GM12878 (cell line): ENCODE results near the gene ITPRIP. TPM values are rescaled to one million over a fixed set of nuclear protein-coding genes. Genes with fewer than 3 reads are reported as not detected.

Experiments
- ATAC-seq: fragments of 200-7000 bp; cut with Tn5 transposase; 3 replicates; pipeline ENCODE4 v1.9.1; 2020; ENCODE audit warnings: mild to moderate bottlenecking, moderate library complexity
- BruUV-seq: library from RNA; stranded (reverse); fragments of 400-500 nt; replicated peaks from 2 replicates; lab custom pipeline; 2021; lab: Mats Ljungman, UMichigan
- CTCF ChIA-PET: fragments of 300-600 bp; sonication (Branson Sonifier 250); formaldehyde crosslinking; extraction: SDS; loops from one replicate; lab custom pipeline; 2021; ENCODE audit warnings: inconsistent platforms; lab: Yijun Ruan, JAX
- POLR2A ChIA-PET: fragments of 350-600 bp; formaldehyde crosslinking; extraction: SDS; loops from one replicate; lab custom pipeline; 2021; ENCODE audit warnings: inconsistent platforms; lab: Charles Lee
- RAD21 ChIA-PET: fragments of 300-600 bp; sonication (Branson Sonifier 250); formaldehyde crosslinking; loops from one replicate; lab custom pipeline; 2023; ENCODE audit warnings: antibody characterized with exemption; ENCODE audit not compliant: unreplicated experiment; lab: Charles Lee
- SMC1A ChIA-PET: fragments of 300-600 bp; sonication (Branson Sonifier 250); formaldehyde crosslinking; loops from one replicate; lab custom pipeline; 2023; ENCODE audit not compliant: unreplicated experiment, uncharacterized antibody; lab: Charles Lee
- DNase-seq: peaks from one replicate; pipeline ENCODE4 v3.0.0-alpha.2; 2011; ENCODE audit warnings: low read depth, low spot score
- FAIRE-seq: peaks from 3 replicates; lab custom pipeline; 2011; peaks lifted over from hg19 to GRCh38; lab: Jason Lieb, UNC
- H2AFZ ChIP-seq: 2 replicates; pipeline ENCODE4 v1.6.0; 2011; ENCODE audit warnings: low read depth, low read length, control low read depth; ENCODE audit not compliant: control insufficient read depth
- H3K27ac ChIP-seq: 2 replicates; pipeline ENCODE4 v1.5.1; 2011; ENCODE audit warnings: control low read depth; ENCODE audit not compliant: control insufficient read depth, insufficient read depth
- H3K27me3 ChIP-seq, 2 experiments: replicated peaks in 1 of 2; 2 replicates each; pipeline versions ENCODE4 v1.6.0 to v1.6.1; 2011; ENCODE audit warnings: low read length in 1 of 2; ENCODE audit not compliant: control insufficient read depth in 2 of 2, insufficient read depth in 2 of 2
- H3K36me3 ChIP-seq, 2 experiments: 2 replicates each; pipeline ENCODE4 v1.5.1; 2011; ENCODE audit warnings: low read length in 1 of 2; ENCODE audit not compliant: control insufficient read depth in 2 of 2, insufficient read depth in 2 of 2
- H3K4me1 ChIP-seq: 2 replicates; pipeline ENCODE4 v1.6.1; 2011; ENCODE audit warnings: mild to moderate bottlenecking, low read length, moderate library complexity, mixed read lengths; ENCODE audit not compliant: control insufficient read depth, insufficient read depth
- H3K4me2 ChIP-seq: 2 replicates; pipeline ENCODE4 v1.6.0; 2011; ENCODE audit warnings: control low read depth; ENCODE audit not compliant: control insufficient read depth, insufficient read depth
- H3K4me3 ChIP-seq: fragments of 200-600 bp; sonication (generic); 2 replicates; pipeline ENCODE4 v1.5.1; 2016
- H3K79me2 ChIP-seq: 2 replicates; pipeline ENCODE4 v1.6.0; 2011; ENCODE audit warnings: low read length; ENCODE audit not compliant: control insufficient read depth, insufficient read depth
- H3K9ac ChIP-seq: 2 replicates; pipeline ENCODE4 v1.8.0; 2011; ENCODE audit warnings: low read length, control low read depth, mixed read lengths; ENCODE audit not compliant: control insufficient read depth, insufficient read depth
- H3K9me3 ChIP-seq: replicated peaks from 3 replicates; pipeline ENCODE4 v1.5.1; 2011; ENCODE audit warnings: mild to moderate bottlenecking, low read length; ENCODE audit not compliant: control insufficient read depth, insufficient read depth
- H4K20me1 ChIP-seq: 2 replicates; pipeline ENCODE4 v1.6.0; 2011; ENCODE audit not compliant: control insufficient read depth, insufficient read depth
- ATF3 ChIP-seq: IDR thresholded peaks from 2 replicates; pipeline ENCODE4 v1.6.1; 2011; ENCODE audit warnings: low read depth, mild to moderate bottlenecking, low read length, moderate library complexity, borderline replicate concordance; ENCODE audit errors: extremely low read depth
- BRCA1 ChIP-seq: IDR thresholded peaks from 2 replicates; pipeline ENCODE4 v1.6.1; 2011; ENCODE audit warnings: low read depth, low read length, improper control_type of control experiment
- CHD2 ChIP-seq: IDR thresholded peaks from 2 replicates; pipeline ENCODE4 v1.6.1; 2011; ENCODE audit warnings: low read depth, low read length, improper control_type of control experiment, borderline replicate concordance
- EED ChIP-seq: sonication (generic); IDR thresholded peaks from 2 replicates; pipeline ENCODE4 v1.6.1; 2016; ENCODE audit warnings: antibody characterized with exemption, low read depth
- EZH2 ChIP-seq: IDR thresholded peaks from 2 replicates; pipeline ENCODE4 v1.6.1; 2012; ENCODE audit warnings: low read depth, mild to moderate bottlenecking, control low read depth, inconsistent platforms, low read length, borderline replicate concordance; ENCODE audit not compliant: control insufficient read depth
- FOXM1 ChIP-seq: IDR thresholded peaks from 2 replicates; pipeline ENCODE4 v1.6.1; 2012; ENCODE audit warnings: low read depth, mild to moderate bottlenecking, inconsistent platforms, low read length, moderate library complexity
- KAT2A ChIP-seq: conservative IDR thresholded peaks from 2 replicates; pipeline ENCODE4 v1.6.1; 2011; ENCODE audit warnings: low read depth, low read length; ENCODE audit not compliant: control insufficient read depth
- MEF2A ChIP-seq: IDR thresholded peaks from 2 replicates; pipeline ENCODE4 v1.6.1; 2011; ENCODE audit warnings: low read depth, mild to moderate bottlenecking, low read length, moderate library complexity; ENCODE audit not compliant: insufficient read depth
- PML ChIP-seq: IDR thresholded peaks from 2 replicates; pipeline ENCODE4 v1.6.1; 2012; ENCODE audit warnings: low read length, inconsistent platforms
- ZBTB4 ChIP-seq: fragments of 450-650 bp; formaldehyde crosslinking; IDR thresholded peaks from 2 replicates; pipeline ENCODE4 v1.4.0; 2022; ENCODE audit warnings: mild to moderate bottlenecking, moderate library complexity
- ZSCAN29 ChIP-seq: fragments of 450-650 bp; IDR thresholded peaks from 2 replicates; pipeline ENCODE4 v1.6.1; 2017; ENCODE audit warnings: mild to moderate bottlenecking, moderate library complexity
- WGBS: methylation state at CpG from one replicate; pipeline ENCODE4 v1.1.6; 2016; ENCODE audit warnings: low lambda C conversion rate; ENCODE audit not compliant: insufficient replicate concordance, insufficient coverage; ENCODE audit errors: missing lambda C conversion rate; 5-methylcytosine and 5-hydroxymethylcytosine counted together
- in situ Hi-C: fragments of 300-500 bp; cut with MboI; formaldehyde crosslinking; loops from 9 replicates; pipeline ENCODE4 v1.14.3; 2018; ENCODE audit warnings: mixed read lengths
- intact Hi-C: fragments of 100-400 bp; cut with micrococcal nuclease; formaldehyde crosslinking; loops from one replicate; pipeline ENCODE4 v1.14.2; 2022; ENCODE audit not compliant: unreplicated experiment
- polyA plus RNA-seq, 11 experiments: library from polyadenylated mRNA; depleted of rRNA in 4 of 11; unstranded in 6 of 11; stranded (reverse) in 5 of 11; fragments of >200 nt; fragmentation: Nextera tagmentation in 4 of 11; fragmentation: Illumina TruSeq in 1 of 11; extraction: Ambion mirVana in 4 of 11; extraction: Trizol in 1 of 11; gene quantifications; 1 replicate in 1 of 11; 2 replicates in 10 of 11; pipeline versions ENCODE4 v1.2.1 to v1.2.3, GENCODE V29; 2011 to 2016; ENCODE audit warnings: inconsistent platforms in 2 of 11, missing spikeins in 2 of 11, low read depth in 1 of 11
- total RNA-seq, 4 experiments: library from RNA; depleted of rRNA in 3 of 4; stranded (reverse); fragments of >200 nt in 3 of 4; fragmentation: Illumina TruSeq in 1 of 4; extraction: Trizol in 1 of 4; gene quantifications; 2 replicates each; pipeline versions ENCODE4 v1.2.1 to v1.2.3, GENCODE V29; 2013 to 2021

ITPRIP gene
- total and polyA plus RNA-seq, 10 of the 15 experiments (the other 5 are each of a cell fraction or from before 2014, with no cell fraction given) = 0.82 to 10.4 (median 5.9) TPM

GRCh38 chr10:104340111-104340526, 1.9 kb upstream of the ITPRIP start (continued):
- TF ChIP-seq ZBTB4 (no peak), EZH2 (no peak), PML (no peak), KAT2A (no peak), FOXM1 (no peak), CHD2 (no peak), BRCA1 (no peak), ZSCAN29 (no peak)

- TF ChIP-seq EED = 0 out of 2 replicates have a peak, but pooled peaks have one; percentile 28
- TF ChIP-seq ATF3 = no peak
- 0 out of 2 replicates have a peak, but pooled peaks have one; percentile 34 for TF ChIP-seq MEF2A
- TF ChIP-seq, all 136 proteins: peak for 2
- no TSS peak for BruUV-seq
- POLR2A ChIA-PET = interaction anchor here (1.1 kb wide), 1 partner anchor 65 kb away, joined by 3 read pairs; no protein-coding TSS in a partner anchor
- RAD21 ChIA-PET = interaction anchor here (1.2 to 5.7 kb wide), 3 partner anchors 10 to 33 kb away, joined by 3 to 39 read pairs (median 8); no protein-coding TSS in a partner anchor
- 49% methylated on average over 11 of the region's 11 CpGs for whole genome bisulfite sequencing
- ATAC-seq = no peak
- no peak for FAIRE-seq
- peak overlapping the region; percentile 91 for H3K9ac ChIP-seq
- H3K36me3 ChIP-seq = peaks cover 0 to 2% of the 10 kb centered on the region in 2 experiments; a peak in 1 of 4 replicates
- H3K4me3 ChIP-seq = peak overlapping the region; percentile 94
- DNase-seq = no peak
- CTCF ChIA-PET = interaction anchor here (0.8 to 7.2 kb wide), 6 partner anchors 11 to 91 kb away, joined by 3 to 111 read pairs (median 11); partner anchors contain the start of gene CFAP58
- H3K4me2 ChIP-seq = peak overlapping the region; percentile 98
- intact Hi-C loops (loop anchor here (10.0 kb wide), 2 partner anchors 425 to 645 kb away; partner anchors contain the start of gene STN1), in situ Hi-C loops (loop anchor here (10.0 kb wide), 1 partner anchor 45 kb away; no protein-coding TSS in a partner anchor)
- peaks cover 10% of the 10 kb centered on the region for H4K20me1 ChIP-seq
- H3K9me3 ChIP-seq = no peaks in the 10 kb centered on the region
- H3K27ac ChIP-seq = 0 out of 2 replicates have a peak overlapping the region, but pooled peaks have one; percentile 96
- no peaks in the 10 kb centered on the region for H3K27me3 ChIP-seq
- H3K79me2 ChIP-seq = peaks cover 38% of the 10 kb centered on the region
- peaks cover 19% of the 10 kb centered on the region for H3K4me1 ChIP-seq
- peak overlapping the region; percentile 86 for H2AFZ ChIP-seq
- SMC1A ChIA-PET = interaction anchor here (1.1 to 7.0 kb wide), 6 partner anchors 12 to 65 kb away, joined by 3 to 58 read pairs (median 8); no protein-coding TSS in a partner anchor
These were observed 1.3 kb upstream of the ITPRIP start for GRCh38 chr10:104339469-104340110.
